ENCODE measurements around the gene C1QTNF9.

GRCh38 chr13:24361113-24361512 lies 51.7 kb downstream of the C1QTNF9 start:
- TF ChIP-seq CTCF (IDR thresholded peaks at IDR 0.05): no peak
- no peak for TF ChIP-seq POLR2A (IDR thresholded peaks at IDR 0.05)
